Endothelial cell of umbilical vein (primary cell): Measurements from ENCODE around the gene CDH19.

Source experiments
- TF ChIP-seq, protein P1 (sequence below), 2 donors: IDR thresholded peaks; 1 replicate in 1 of 2; 2 replicates in 1 of 2; pipeline ENCODE4 v1.5.1; 2011; ENCODE audit warnings: low read length in 2 of 2, mild to moderate bottlenecking in 2 of 2, moderate library complexity in 2 of 2, control low read depth in 1 of 2, inconsistent platforms in 1 of 2, low read depth in 1 of 2; ENCODE audit not compliant: insufficient read depth in 1 of 2; ENCODE audit errors: extremely low read depth in 1 of 2
- TF ChIP-seq, protein P2 (sequence below): IDR thresholded peaks from 2 replicates; pipeline ENCODE4 v1.6.1; 2011; ENCODE audit not compliant: insufficient read depth, insufficient read length

DNA sequence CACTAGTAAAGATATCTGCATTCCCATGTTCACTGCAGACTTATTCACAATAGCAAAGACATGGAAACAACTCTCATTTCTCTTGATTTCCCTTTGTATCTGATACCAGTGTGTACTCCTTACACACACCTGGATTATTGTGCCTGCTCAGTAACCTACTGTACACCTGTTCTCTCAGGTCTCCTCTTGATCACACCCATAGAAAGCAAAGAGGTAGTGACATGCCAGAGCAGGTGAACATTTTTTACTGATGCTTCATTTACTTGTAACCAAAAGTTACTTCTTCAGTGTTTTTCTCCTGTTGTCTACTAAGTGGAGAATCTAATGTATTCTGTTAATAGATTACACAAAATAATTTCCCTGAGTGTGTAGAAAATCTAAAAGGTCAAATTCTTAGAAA lies 46.8 kb downstream of the CDH19 start:
- TF ChIP-seq, protein P1, sequence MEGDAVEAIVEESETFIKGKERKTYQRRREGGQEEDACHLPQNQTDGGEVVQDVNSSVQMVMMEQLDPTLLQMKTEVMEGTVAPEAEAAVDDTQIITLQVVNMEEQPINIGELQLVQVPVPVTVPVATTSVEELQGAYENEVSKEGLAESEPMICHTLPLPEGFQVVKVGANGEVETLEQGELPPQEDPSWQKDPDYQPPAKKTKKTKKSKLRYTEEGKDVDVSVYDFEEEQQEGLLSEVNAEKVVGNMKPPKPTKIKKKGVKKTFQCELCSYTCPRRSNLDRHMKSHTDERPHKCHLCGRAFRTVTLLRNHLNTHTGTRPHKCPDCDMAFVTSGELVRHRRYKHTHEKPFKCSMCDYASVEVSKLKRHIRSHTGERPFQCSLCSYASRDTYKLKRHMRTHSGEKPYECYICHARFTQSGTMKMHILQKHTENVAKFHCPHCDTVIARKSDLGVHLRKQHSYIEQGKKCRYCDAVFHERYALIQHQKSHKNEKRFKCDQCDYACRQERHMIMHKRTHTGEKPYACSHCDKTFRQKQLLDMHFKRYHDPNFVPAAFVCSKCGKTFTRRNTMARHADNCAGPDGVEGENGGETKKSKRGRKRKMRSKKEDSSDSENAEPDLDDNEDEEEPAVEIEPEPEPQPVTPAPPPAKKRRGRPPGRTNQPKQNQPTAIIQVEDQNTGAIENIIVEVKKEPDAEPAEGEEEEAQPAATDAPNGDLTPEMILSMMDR (IDR thresholded peaks at IDR 0.05; ENCODE audit: extremely low read depth in 1 of 2, insufficient read depth in 1 of 2, low read depth in 1 of 2, low read length in 2 of 2): no peak
- TF ChIP-seq, protein P2, sequence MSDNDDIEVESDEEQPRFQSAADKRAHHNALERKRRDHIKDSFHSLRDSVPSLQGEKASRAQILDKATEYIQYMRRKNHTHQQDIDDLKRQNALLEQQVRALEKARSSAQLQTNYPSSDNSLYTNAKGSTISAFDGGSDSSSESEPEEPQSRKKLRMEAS: no peak
